GM12878 (cell line): ENCODE measurements around the gene PHKB. TPM values are rescaled to one million over a fixed set of nuclear protein-coding genes. Genes with fewer than 3 reads are reported as not detected.

Source experiments
- ATAC-seq: fragments of 200-7000 bp; cut with Tn5 transposase; 3 replicates; pipeline ENCODE4 v1.9.1; 2020; ENCODE audit warnings: mild to moderate bottlenecking, moderate library complexity
- BruUV-seq: library from RNA; stranded (reverse); fragments of 400-500 nt; replicated peaks from 2 replicates; lab custom pipeline; 2021; lab: Mats Ljungman, UMichigan
- CTCF ChIA-PET: fragments of 300-600 bp; sonication (Branson Sonifier 250); formaldehyde crosslinking; extraction: SDS; loops from one replicate; lab custom pipeline; 2021; ENCODE audit warnings: inconsistent platforms; lab: Yijun Ruan, JAX
- POLR2A ChIA-PET: fragments of 350-600 bp; formaldehyde crosslinking; extraction: SDS; loops from one replicate; lab custom pipeline; 2021; ENCODE audit warnings: inconsistent platforms; lab: Charles Lee
- RAD21 ChIA-PET: fragments of 300-600 bp; sonication (Branson Sonifier 250); formaldehyde crosslinking; loops from one replicate; lab custom pipeline; 2023; ENCODE audit warnings: antibody characterized with exemption; ENCODE audit not compliant: unreplicated experiment; lab: Charles Lee
- SMC1A ChIA-PET: fragments of 300-600 bp; sonication (Branson Sonifier 250); formaldehyde crosslinking; loops from one replicate; lab custom pipeline; 2023; ENCODE audit not compliant: unreplicated experiment, uncharacterized antibody; lab: Charles Lee
- DNase-seq: peaks from one replicate; pipeline ENCODE4 v3.0.0-alpha.2; 2011; ENCODE audit warnings: low read depth, low spot score
- FAIRE-seq: peaks from 3 replicates; lab custom pipeline; 2011; peaks lifted over from hg19 to GRCh38; lab: Jason Lieb, UNC
- H2AFZ ChIP-seq: 2 replicates; pipeline ENCODE4 v1.6.0; 2011; ENCODE audit warnings: low read depth, low read length, control low read depth; ENCODE audit not compliant: control insufficient read depth
- H3K27ac ChIP-seq: 2 replicates; pipeline ENCODE4 v1.5.1; 2011; ENCODE audit warnings: control low read depth; ENCODE audit not compliant: control insufficient read depth, insufficient read depth
- H3K27me3 ChIP-seq, 2 experiments: replicated peaks in 1 of 2; 2 replicates each; pipeline versions ENCODE4 v1.6.0 to v1.6.1; 2011; ENCODE audit warnings: low read length in 1 of 2; ENCODE audit not compliant: control insufficient read depth in 2 of 2, insufficient read depth in 2 of 2
- H3K36me3 ChIP-seq, 2 experiments: 2 replicates each; pipeline ENCODE4 v1.5.1; 2011; ENCODE audit warnings: low read length in 1 of 2; ENCODE audit not compliant: control insufficient read depth in 2 of 2, insufficient read depth in 2 of 2
- H3K4me1 ChIP-seq: 2 replicates; pipeline ENCODE4 v1.6.1; 2011; ENCODE audit warnings: mild to moderate bottlenecking, low read length, moderate library complexity, mixed read lengths; ENCODE audit not compliant: control insufficient read depth, insufficient read depth
- H3K4me2 ChIP-seq: 2 replicates; pipeline ENCODE4 v1.6.0; 2011; ENCODE audit warnings: control low read depth; ENCODE audit not compliant: control insufficient read depth, insufficient read depth
- H3K4me3 ChIP-seq: fragments of 200-600 bp; sonication (generic); 2 replicates; pipeline ENCODE4 v1.5.1; 2016
- H3K79me2 ChIP-seq: 2 replicates; pipeline ENCODE4 v1.6.0; 2011; ENCODE audit warnings: low read length; ENCODE audit not compliant: control insufficient read depth, insufficient read depth
- H3K9ac ChIP-seq: 2 replicates; pipeline ENCODE4 v1.8.0; 2011; ENCODE audit warnings: low read length, control low read depth, mixed read lengths; ENCODE audit not compliant: control insufficient read depth, insufficient read depth
- H3K9me3 ChIP-seq: replicated peaks from 3 replicates; pipeline ENCODE4 v1.5.1; 2011; ENCODE audit warnings: mild to moderate bottlenecking, low read length; ENCODE audit not compliant: control insufficient read depth, insufficient read depth
- H4K20me1 ChIP-seq: 2 replicates; pipeline ENCODE4 v1.6.0; 2011; ENCODE audit not compliant: control insufficient read depth, insufficient read depth
- ZBTB11 ChIP-seq: fragments of 450-650 bp; formaldehyde crosslinking; IDR thresholded peaks from 2 replicates; pipeline ENCODE4 v1.5.0; 2022; ENCODE audit warnings: mild to moderate bottlenecking, missing genetic modification characterization
- ZBTB40 ChIP-seq: fragments of 450-650 bp; IDR thresholded peaks from 2 replicates; pipeline ENCODE4 v1.6.1; 2016; ENCODE audit warnings: mild to moderate bottlenecking, moderate library complexity, borderline replicate concordance
- WGBS: methylation state at CpG from one replicate; pipeline ENCODE4 v1.1.6; 2016; ENCODE audit warnings: low lambda C conversion rate; ENCODE audit not compliant: insufficient replicate concordance, insufficient coverage; ENCODE audit errors: missing lambda C conversion rate; 5-methylcytosine and 5-hydroxymethylcytosine counted together
- in situ Hi-C: fragments of 300-500 bp; cut with MboI; formaldehyde crosslinking; loops from 9 replicates; pipeline ENCODE4 v1.14.3; 2018; ENCODE audit warnings: mixed read lengths
- intact Hi-C: fragments of 100-400 bp; cut with micrococcal nuclease; formaldehyde crosslinking; loops from one replicate; pipeline ENCODE4 v1.14.2; 2022; ENCODE audit not compliant: unreplicated experiment
- polyA plus RNA-seq, 11 experiments: library from polyadenylated mRNA; depleted of rRNA in 4 of 11; unstranded in 6 of 11; stranded (reverse) in 5 of 11; fragments of >200 nt; fragmentation: Nextera tagmentation in 4 of 11; fragmentation: Illumina TruSeq in 1 of 11; extraction: Ambion mirVana in 4 of 11; extraction: Trizol in 1 of 11; gene quantifications; 1 replicate in 1 of 11; 2 replicates in 10 of 11; pipeline versions ENCODE4 v1.2.1 to v1.2.3, GENCODE V29; 2011 to 2016; ENCODE audit warnings: inconsistent platforms in 2 of 11, missing spikeins in 2 of 11, low read depth in 1 of 11
- total RNA-seq, 4 experiments: library from RNA; depleted of rRNA in 3 of 4; stranded (reverse); fragments of >200 nt in 3 of 4; fragmentation: Illumina TruSeq in 1 of 4; extraction: Trizol in 1 of 4; gene quantifications; 2 replicates each; pipeline versions ENCODE4 v1.2.1 to v1.2.3, GENCODE V29; 2013 to 2021

PHKB gene
- total and polyA plus RNA-seq, 10 of the 15 experiments (the other 5 are each of a cell fraction or from before 2014, with no cell fraction given), result 14.2 to 65.6 (median 37.0) TPM

DNA sequence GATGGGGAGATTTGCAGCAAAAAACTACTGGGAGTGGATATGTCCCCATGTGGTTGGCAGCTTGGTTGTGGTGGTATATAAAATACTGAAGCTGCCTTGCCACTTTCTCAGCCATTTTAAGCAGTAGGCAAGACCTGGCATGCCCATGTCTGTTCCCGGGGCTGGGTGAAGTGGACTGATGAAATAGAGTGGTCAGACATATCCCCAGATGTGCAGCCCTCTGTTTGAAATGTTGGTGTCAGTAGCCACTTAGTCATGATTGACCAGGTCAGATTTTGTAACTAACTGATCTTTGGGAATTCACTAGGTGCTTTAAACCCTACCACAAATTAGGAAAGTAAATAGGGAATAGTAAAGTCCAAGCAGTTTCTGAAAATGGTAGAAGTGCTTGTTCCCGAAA, 151.6 kb downstream of the PHKB start:
- SMC1A ChIA-PET, result no interaction called here
- CTCF ChIA-PET, result no interaction called here

More for the DNA sequence above, 151.6 kb downstream of the PHKB start:
- intact Hi-C loops (no loop called here), in situ Hi-C loops (no loop called here)
- Histone ChIP-seq H3K4me2 (no peak overlapping the region), H3K4me3 (no peak overlapping the region), H3K27ac (no peak overlapping the region), H3K9me3 (no peaks in the 10 kb centered on the region), H3K79me2 (no peaks in the 10 kb centered on the region), H3K4me1 (no peaks in the 10 kb centered on the region), H3K27me3 (no peaks in the 10 kb centered on the region), H2AFZ (no peak overlapping the region), H3K36me3 (no peaks in the 10 kb centered on the region; a peak in 2 of 4 replicates), H3K9ac (no peak overlapping the region), H4K20me1 (no peaks in the 10 kb centered on the region)
- WGBS, result 100% methylated on average over 2 of the region's 2 CpGs
- ChIA-PET RAD21 (no interaction called here), POLR2A (interaction anchor here (0.6 kb wide), 1 partner anchor 150 kb away, joined by 3 read pairs; no protein-coding TSS in a partner anchor)
- DNase-seq, result no peak
- TF ChIP-seq ZBTB40, result no peak
- TF ChIP-seq ZBTB11 (CRISPR knock-in tag), result no peak
- FAIRE-seq, result no peak
- ATAC-seq, result no peak; the same call in 2 of the 3 replicates
- BruUV-seq, result no TSS peak
